ENCODE results near the gene NCS1.

DNA sequence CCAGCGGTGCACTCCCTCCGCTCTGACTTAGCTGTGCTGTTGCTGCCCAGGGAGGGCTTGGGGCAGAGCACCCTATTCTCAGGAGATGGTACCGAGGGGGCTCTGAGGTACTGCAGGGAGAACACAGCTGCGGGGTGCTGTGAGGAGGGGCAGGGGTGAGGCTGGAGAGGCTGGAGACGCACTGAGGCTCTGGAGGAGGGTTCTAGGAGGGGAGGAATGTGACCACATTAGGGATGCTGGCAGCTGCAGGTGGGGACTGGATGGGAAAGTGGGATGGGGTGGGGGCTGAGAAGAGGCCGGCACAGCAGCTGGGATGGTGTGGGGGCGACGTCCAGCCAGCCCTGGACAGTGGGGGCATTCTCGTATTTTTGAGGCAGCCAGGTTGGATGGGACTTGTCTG is 20.9 kb downstream of the NCS1 start:
- TF ChIP-seq POLR2AphosphoS5 (IDR thresholded peaks at IDR 0.05; ENCODE audit: borderline replicate concordance, low read depth, low read length) (no peak), EZH2 (IDR thresholded peaks at IDR 0.05) (no peak), FOXP2 (optimal IDR thresholded peaks at IDR 0.05; ENCODE audit: control extremely low read depth, extremely low read length, insufficient read depth) (no peak)
